Stimulated activated CD8-positive, alpha-beta memory T cell treated with anti-CD3 and anti-CD28 coated beads, Interleukin-4, amount 100 ng/mL, for 1 hour (primary cell): Measurements from ENCODE around the gene SALL3.

Experiments
- DNase-seq, 2 donors: peaks; one replicate each; pipeline ENCODE4 v3.0.0-alpha.2; 2020; ENCODE audit warnings: low read depth in 2 of 2, low spot score in 1 of 2

SALL3 gene

GRCh38 chr18:78965260-78965659, 14.4 kb upstream of the SALL3 start:
- DNase-seq = no peak

GRCh38 chr18:78965917-78966792, 13.5 kb upstream of the SALL3 start:
- DNase-seq = no peak

- DNase-seq = no peak
Measured at GRCh38 chr18:78966793-78967106, 12.9 kb upstream of the SALL3 start.

- no peak for DNase-seq
Measured at GRCh38 chr18:78967692-78968091, 11.9 kb upstream of the SALL3 start.

- DNase-seq = no peak
Measured at GRCh38 chr18:78969574-78970315, 9.9 kb upstream of the SALL3 start.

GRCh38 chr18:78970774-78971333, 8.8 kb upstream of the SALL3 start:
- DNase-seq = no peak

GRCh38 chr18:78971511-78972245, 7.9 kb upstream of the SALL3 start:
- no peak for DNase-seq

GRCh38 chr18:78972385-78972918, 7.2 kb upstream of the SALL3 start:
- no peak for DNase-seq

- no peak for DNase-seq
Measured at GRCh38 chr18:78972930-78973331, 6.7 kb upstream of the SALL3 start.

- DNase-seq = no peak
Measured at GRCh38 chr18:78973357-78974083, 6.1 kb upstream of the SALL3 start.

GRCh38 chr18:78974115-78974761, 5.4 kb upstream of the SALL3 start:
- DNase-seq = no peak

- no peak for DNase-seq
Measured at GRCh38 chr18:78975292-78975691, 4.3 kb upstream of the SALL3 start.

- DNase-seq = no peak
Measured at GRCh38 chr18:78975699-78976335, 3.8 kb upstream of the SALL3 start.

GRCh38 chr18:78976765-78977636, 2.6 kb upstream of the SALL3 start:
- DNase-seq = no peak

- DNase-seq = no peak
Measured at GRCh38 chr18:78977637-78978348, 1.8 kb upstream of the SALL3 start.

GRCh38 chr18:78978349-78979055, 1.1 kb upstream of the SALL3 start:
- DNase-seq = no peak

GRCh38 chr18:78979056-78979729, 425 bp upstream of the SALL3 start:
- no peak for DNase-seq
